Immature natural killer cell (primary cell): ENCODE data around the gene CDH4. TPM values are rescaled to one million over a fixed set of nuclear protein-coding genes. Genes with fewer than 3 reads are reported as not detected.

ENCODE experiments used
- DNase-seq, 3 donors: peaks; one replicate each; pipeline ENCODE4 v3.0.0; 2022; ENCODE audit warnings: mixed read lengths in 1 of 3
- H3K27ac Mint-ChIP-seq, 6 donors: one replicate each; pipeline ENCODE4 v1.8.0; 2020; ENCODE audit warnings: mixed read lengths in 6 of 6, mild to moderate bottlenecking in 5 of 6, inconsistent platforms in 4 of 6, moderate library complexity in 3 of 6
- H3K27me3 Mint-ChIP-seq, 3 donors: one replicate each; pipeline ENCODE4 v1.8.0; 2020 to 2021; ENCODE audit warnings: low read depth in 3 of 3, mild to moderate bottlenecking in 3 of 3, mixed read lengths in 3 of 3, moderate library complexity in 3 of 3, inconsistent platforms in 1 of 3
- H3K36me3 Mint-ChIP-seq, 3 donors: one replicate each; pipeline ENCODE4 v1.8.0; 2020; ENCODE audit warnings: mixed read lengths in 3 of 3, inconsistent platforms in 2 of 3, mild to moderate bottlenecking in 2 of 3
- H3K4me1 Mint-ChIP-seq, 2 donors: one replicate each; pipeline ENCODE4 v1.8.0; 2020; ENCODE audit warnings: inconsistent platforms in 2 of 2, mild to moderate bottlenecking in 2 of 2, mixed read lengths in 2 of 2, moderate library complexity in 1 of 2
- H3K4me3 Mint-ChIP-seq, 5 donors: one replicate each; pipeline ENCODE4 v1.8.0; 2020; ENCODE audit warnings: mild to moderate bottlenecking in 5 of 5, mixed read lengths in 5 of 5, inconsistent platforms in 3 of 5, moderate library complexity in 3 of 5
- H3K9me3 Mint-ChIP-seq, 6 donors: one replicate each; pipeline ENCODE4 v1.8.0; 2020; ENCODE audit warnings: mild to moderate bottlenecking in 6 of 6, mixed read lengths in 6 of 6, inconsistent platforms in 4 of 6, moderate library complexity in 3 of 6
- polyA plus RNA-seq, 3 donors: library from polyadenylated mRNA; unstranded; fragments of 300-500 nt; fragmentation: Illumina TruSeq; gene quantifications; one replicate each; pipeline ENCODE4 v1.2.3, GENCODE V29; 2021

Gene CDH4
- polyA plus RNA-seq, 3 donors from 2014 or later, result not detected

- Mint-ChIP-seq H3K4me1 (no peaks in the 10 kb centered on the region), H3K27me3 (peaks cover 1 to 2% (median 2%) of the 10 kb centered on the region in 3 donors), H3K9me3 (peaks cover 0 to 7% (median 0%) of the 10 kb centered on the region in 6 donors), H3K36me3 (no peaks in the 10 kb centered on the region), H3K27ac (no peak overlapping the region), H3K4me3 (no peak overlapping the region)
- DNase-seq, result no peak
These were observed 43.2 kb downstream of the CDH4 start for GRCh38 chr20:61295249-61295648.

GRCh38 chr20:61295682-61296628 lies 43.9 kb downstream of the CDH4 start:
- Mint-ChIP-seq H3K36me3 (no peaks in the 10 kb centered on the region), H3K4me3 (no peak overlapping the region), H3K27me3 (peaks cover 1 to 2% (median 2%) of the 10 kb centered on the region in 3 donors), H3K4me1 (no peaks in the 10 kb centered on the region), H3K9me3 (peaks cover 0 to 7% (median 0%) of the 10 kb centered on the region in 6 donors), H3K27ac (no peak overlapping the region)
- DNase-seq, result no peak

- Mint-ChIP-seq H3K4me1 (no peaks in the 10 kb centered on the region), H3K36me3 (no peaks in the 10 kb centered on the region), H3K4me3 (no peak overlapping the region), H3K27me3 (peaks cover 1 to 2% (median 2%) of the 10 kb centered on the region in 3 donors), H3K27ac (no peak overlapping the region), H3K9me3 (peaks cover 0 to 7% (median 0%) of the 10 kb centered on the region in 6 donors)
- DNase-seq, result no peak
These were observed 44.6 kb downstream of the CDH4 start for GRCh38 chr20:61296629-61297019.

- H3K36me3 Mint-ChIP-seq, result no peaks in the 10 kb centered on the region
- H3K27me3 Mint-ChIP-seq, result peaks cover 1 to 2% (median 2%) of the 10 kb centered on the region in 3 donors
- H3K4me3 Mint-ChIP-seq, result no peak overlapping the region
- no peaks in the 10 kb centered on the region for H3K4me1 Mint-ChIP-seq
- H3K27ac Mint-ChIP-seq, result no peak overlapping the region
- H3K9me3 Mint-ChIP-seq, result peaks cover 0 to 7% (median 0%) of the 10 kb centered on the region in 6 donors
- DNase-seq, result no peak
These were observed 45.4 kb downstream of the CDH4 start for GRCh38 chr20:61297491-61297890.

GRCh38 chr20:61297986-61298385 lies 45.9 kb downstream of the CDH4 start:
- no peak for DNase-seq
- Mint-ChIP-seq H3K36me3 (no peaks in the 10 kb centered on the region), H3K27ac (no peak overlapping the region), H3K27me3 (peaks cover 2 to 4% (median 2%) of the 10 kb centered on the region in 3 donors), H3K4me3 (no peak overlapping the region), H3K4me1 (no peaks in the 10 kb centered on the region), H3K9me3 (peaks cover 0 to 7% (median 0%) of the 10 kb centered on the region in 6 donors)

- Mint-ChIP-seq H3K4me3 (no peak overlapping the region), H3K27me3 (peaks cover 2 to 4% (median 3%) of the 10 kb centered on the region in 3 donors), H3K9me3 (peaks cover 0 to 7% (median 0%) of the 10 kb centered on the region in 6 donors), H3K36me3 (no peaks in the 10 kb centered on the region), H3K4me1 (no peaks in the 10 kb centered on the region), H3K27ac (no peak overlapping the region)
- no peak for DNase-seq
These were observed 46.6 kb downstream of the CDH4 start for GRCh38 chr20:61298661-61299060.

GRCh38 chr20:61299104-61299503 lies 47.0 kb downstream of the CDH4 start:
- no peak overlapping the region for H3K4me3 Mint-ChIP-seq
- H3K4me1 Mint-ChIP-seq, result no peaks in the 10 kb centered on the region
- H3K9me3 Mint-ChIP-seq, result peaks cover 0 to 7% (median 0%) of the 10 kb centered on the region in 6 donors

GRCh38 chr20:61299618-61300017 lies 47.6 kb downstream of the CDH4 start:
- H3K4me1 Mint-ChIP-seq, result no peaks in the 10 kb centered on the region
- no peak for DNase-seq
- no peak overlapping the region for H3K27ac Mint-ChIP-seq
- H3K27me3 Mint-ChIP-seq, result peaks cover 2 to 4% (median 3%) of the 10 kb centered on the region in 3 donors
- peaks cover 0 to 7% (median 0%) of the 10 kb centered on the region in 6 donors for H3K9me3 Mint-ChIP-seq
- H3K4me3 Mint-ChIP-seq, result no peak overlapping the region
- no peaks in the 10 kb centered on the region for H3K36me3 Mint-ChIP-seq

More at GRCh38 chr20:61299104-61299503, 47.0 kb downstream of the CDH4 start:
- H3K27ac Mint-ChIP-seq, result no peak overlapping the region
- no peaks in the 10 kb centered on the region for H3K36me3 Mint-ChIP-seq
- DNase-seq, result no peak
- H3K27me3 Mint-ChIP-seq, result peaks cover 2 to 4% (median 3%) of the 10 kb centered on the region in 3 donors

- Mint-ChIP-seq H3K4me1 (no peaks in the 10 kb centered on the region), H3K27me3 (peaks cover 2 to 4% (median 2%) of the 10 kb centered on the region in 3 donors), H3K9me3 (peaks cover 0 to 4% (median 0%) of the 10 kb centered on the region in 6 donors), H3K4me3 (no peak overlapping the region), H3K27ac (no peak overlapping the region), H3K36me3 (no peaks in the 10 kb centered on the region)
- DNase-seq, result no peak
These were observed 48.2 kb downstream of the CDH4 start for GRCh38 chr20:61300293-61300692.

- Mint-ChIP-seq H3K27ac (no peak overlapping the region), H3K4me1 (no peaks in the 10 kb centered on the region), H3K36me3 (no peaks in the 10 kb centered on the region), H3K4me3 (no peak overlapping the region), H3K9me3 (peaks cover 0 to 4% (median 0%) of the 10 kb centered on the region in 6 donors), H3K27me3 (peaks cover 2 to 4% (median 2%) of the 10 kb centered on the region in 3 donors)
- no peak for DNase-seq
These were observed 48.6 kb downstream of the CDH4 start for GRCh38 chr20:61300709-61301108.

GRCh38 chr20:61301711-61302525 lies 49.9 kb downstream of the CDH4 start:
- Mint-ChIP-seq H3K4me1 (no peaks in the 10 kb centered on the region), H3K4me3 (no peak overlapping the region), H3K27ac (no peak overlapping the region), H3K9me3 (no peaks in the 10 kb centered on the region), H3K27me3 (peaks cover 2% of the 10 kb centered on the region in 3 donors), H3K36me3 (no peaks in the 10 kb centered on the region)
- DNase-seq, result no peak

- no peak overlapping the region for H3K4me3 Mint-ChIP-seq
- no peaks in the 10 kb centered on the region for H3K36me3 Mint-ChIP-seq
- H3K27ac Mint-ChIP-seq, result no peak overlapping the region
- no peaks in the 10 kb centered on the region for H3K9me3 Mint-ChIP-seq
- H3K4me1 Mint-ChIP-seq, result no peaks in the 10 kb centered on the region
- no peak for DNase-seq
- peaks cover 2% of the 10 kb centered on the region in 3 donors for H3K27me3 Mint-ChIP-seq
These were observed 51.2 kb downstream of the CDH4 start for GRCh38 chr20:61303217-61303616.

GRCh38 chr20:61303675-61304074 lies 51.6 kb downstream of the CDH4 start:
- H3K9me3 Mint-ChIP-seq, result no peaks in the 10 kb centered on the region
- no peak overlapping the region for H3K27ac Mint-ChIP-seq
- no peaks in the 10 kb centered on the region for H3K36me3 Mint-ChIP-seq
- peaks cover 2% of the 10 kb centered on the region in 3 donors for H3K27me3 Mint-ChIP-seq
- no peak for DNase-seq
- H3K4me3 Mint-ChIP-seq, result no peak overlapping the region
- H3K4me1 Mint-ChIP-seq, result no peaks in the 10 kb centered on the region

GRCh38 chr20:61304750-61305149 lies 52.7 kb downstream of the CDH4 start:
- no peak overlapping the region for H3K4me3 Mint-ChIP-seq
- no peaks in the 10 kb centered on the region for H3K9me3 Mint-ChIP-seq
- H3K4me1 Mint-ChIP-seq, result no peaks in the 10 kb centered on the region
- peaks cover 2% of the 10 kb centered on the region in 3 donors for H3K27me3 Mint-ChIP-seq
- no peak for DNase-seq
- no peaks in the 10 kb centered on the region for H3K36me3 Mint-ChIP-seq
- no peak overlapping the region for H3K27ac Mint-ChIP-seq
